Activated CD8-positive, alpha-beta T cell treated with anti-CD3 and anti-CD28 coated beads for 36 hours (primary cell): ENCODE results near the gene TMEM184B. TPM values are rescaled to one million over a fixed set of nuclear protein-coding genes. Genes with fewer than 3 reads are reported as not detected.

Source experiments
- ATAC-seq: fragments of 200-7000 bp; cut with Tn5 transposase; one replicate; pipeline ENCODE4 v1.10.0; 2021; ENCODE audit warnings: mild to moderate bottlenecking, moderate library complexity
- CTCF ChIA-PET: fragments of 350-600 bp; sonication (Branson Sonifier 250); formaldehyde crosslinking; loops from one replicate; lab custom pipeline; 2021; ENCODE audit warnings: antibody characterized with exemption; lab: Charles Lee
- POLR2A ChIA-PET: fragments of 350-600 bp; sonication (Branson Sonifier 250); formaldehyde crosslinking; loops from one replicate; lab custom pipeline; 2021; ENCODE audit warnings: antibody characterized with exemption; lab: Charles Lee
- DNase-seq: peaks from one replicate; pipeline ENCODE4 v3.0.0-alpha.2; 2020
- H3K27ac Mint-ChIP-seq: one replicate; pipeline ENCODE4 v1.8.0; 2021; ENCODE audit warnings: mild to moderate bottlenecking, mixed read lengths
- H3K27me3 Mint-ChIP-seq: one replicate; pipeline ENCODE4 v1.8.0; 2021; ENCODE audit warnings: mixed read lengths
- H3K36me3 Mint-ChIP-seq: one replicate; pipeline ENCODE4 v1.8.0; 2021; ENCODE audit warnings: low read depth, mixed read lengths
- H3K4me1 Mint-ChIP-seq: one replicate; pipeline ENCODE4 v1.8.0; 2021; ENCODE audit warnings: low read depth, mixed read lengths
- H3K4me3 Mint-ChIP-seq: one replicate; pipeline ENCODE4 v1.8.0; 2021; ENCODE audit warnings: mild to moderate bottlenecking, moderate library complexity, mixed read lengths
- H3K9me3 Mint-ChIP-seq: one replicate; pipeline ENCODE4 v1.8.0; 2021; ENCODE audit warnings: mixed read lengths
- CTCF ChIP-seq: fragments of 200-600 bp; IDR thresholded peaks from one replicate; pipeline ENCODE4 v1.8.0; 2022; ENCODE audit warnings: antibody characterized with exemption, mild to moderate bottlenecking
- intact Hi-C: fragments of 100-400 bp; cut with micrococcal nuclease; formaldehyde crosslinking; loops from one replicate; pipeline ENCODE4 v1.10.0; 2022
- total RNA-seq, 2 experiments: library from RNA; stranded (reverse); gene quantifications; one replicate each; pipeline ENCODE4 v1.2.3, GENCODE V29; 2021

TMEM184B gene
- total RNA-seq, 2 experiments from 2014 or later, result 15.7 to 16.8 TPM

GRCh38 chr22:38191731-38192474 is 80.9 kb downstream of the TMEM184B start:
- ChIA-PET POLR2A (interaction anchor here (1.0 to 1.7 kb wide), 2 partner anchors 13 to 92 kb away, joined by 3 to 4 read pairs; no protein-coding TSS in a partner anchor), CTCF (no interaction called here)
- Mint-ChIP-seq H3K4me1 (peaks cover 6% of the 10 kb centered on the region), H3K27me3 (peaks cover 3% of the 10 kb centered on the region), H3K36me3 (no peaks in the 10 kb centered on the region), H3K9me3 (no peaks in the 10 kb centered on the region), H3K4me3 (no peak overlapping the region), H3K27ac (no peak overlapping the region)
- ATAC-seq, result no peak
- TF ChIP-seq CTCF, result no peak
- intact Hi-C loops, result no loop called here
- DNase-seq, result no peak

- Mint-ChIP-seq H3K9me3 (no peaks in the 10 kb centered on the region), H3K27ac (no peak overlapping the region), H3K36me3 (no peaks in the 10 kb centered on the region), H3K27me3 (peaks cover 3% of the 10 kb centered on the region), H3K4me1 (peaks cover 6% of the 10 kb centered on the region), H3K4me3 (no peak overlapping the region)
- no peak for DNase-seq
- ChIA-PET POLR2A (interaction anchor here (0.6 kb wide), 1 partner anchor 16 kb away, joined by 6 read pairs; no protein-coding TSS in a partner anchor), CTCF (no interaction called here)
- TF ChIP-seq CTCF, result no peak
- no peak for ATAC-seq
- intact Hi-C loops, result no loop called here
Measured at GRCh38 chr22:38191055-38191454, 81.8 kb downstream of the TMEM184B start.

GRCh38 chr22:38190581-38190980 is 82.2 kb downstream of the TMEM184B start:
- intact Hi-C loops, result no loop called here
- ATAC-seq, result no peak
- POLR2A ChIA-PET, result interaction anchor here (0.6 kb wide), 2 partner anchors 12 to 17 kb away, joined by 3 to 6 read pairs; no protein-coding TSS in a partner anchor

GRCh38 chr22:38189104-38189503 is 83.7 kb downstream of the TMEM184B start:
- intact Hi-C loops, result no loop called here
- no peak for ATAC-seq
- no peaks in the 10 kb centered on the region for H3K36me3 Mint-ChIP-seq
- no peak overlapping the region for H3K4me3 Mint-ChIP-seq
- no peak overlapping the region for H3K27ac Mint-ChIP-seq
- ChIA-PET POLR2A (no interaction called here), CTCF (no interaction called here)
- H3K9me3 Mint-ChIP-seq, result no peaks in the 10 kb centered on the region
- H3K4me1 Mint-ChIP-seq, result peaks cover under 1% of the 10 kb centered on the region
- TF ChIP-seq CTCF, result no peak
- DNase-seq, result no peak
- peaks cover 3% of the 10 kb centered on the region for H3K27me3 Mint-ChIP-seq

More at GRCh38 chr22:38190581-38190980, 82.2 kb downstream of the TMEM184B start:
- H3K27me3 Mint-ChIP-seq, result peaks cover 3% of the 10 kb centered on the region
- CTCF ChIA-PET, result no interaction called here
- H3K36me3 Mint-ChIP-seq, result no peaks in the 10 kb centered on the region
- no peak for DNase-seq
- TF ChIP-seq CTCF, result no peak
- peaks cover 6% of the 10 kb centered on the region for H3K4me1 Mint-ChIP-seq
- H3K9me3 Mint-ChIP-seq, result no peaks in the 10 kb centered on the region
- no peak overlapping the region for H3K27ac Mint-ChIP-seq
- H3K4me3 Mint-ChIP-seq, result no peak overlapping the region
